UCSD-AML1 (cell line): Measurements from ENCODE around the gene GOLIM4.

Experiments
- DNase-seq: peaks from one replicate; lab custom pipeline; 2025; ENCODE audit not compliant: unreplicated experiment; lab: John Stamatoyannopoulos, UW

GOLIM4 gene

DNA sequence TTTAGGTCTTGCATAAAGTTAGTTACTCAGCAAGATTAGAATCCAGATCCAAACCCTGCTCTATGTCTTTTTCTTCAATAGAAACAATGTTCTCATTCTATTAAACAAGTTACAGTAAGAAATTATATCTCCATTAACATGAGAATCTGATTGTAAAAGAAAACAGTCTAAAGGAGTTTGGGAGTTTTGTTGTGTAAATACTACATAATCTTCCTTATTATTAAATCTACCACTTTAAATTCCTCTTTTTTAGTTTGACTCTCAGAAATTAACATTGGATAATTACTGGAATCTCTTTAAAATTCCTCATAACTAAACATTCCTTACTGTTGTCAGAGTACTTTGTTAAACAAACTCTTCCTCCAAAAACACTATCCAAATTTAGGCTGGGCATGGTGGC is 1.7 kb upstream of the GOLIM4 start:
- no peak for DNase-seq

DNA sequence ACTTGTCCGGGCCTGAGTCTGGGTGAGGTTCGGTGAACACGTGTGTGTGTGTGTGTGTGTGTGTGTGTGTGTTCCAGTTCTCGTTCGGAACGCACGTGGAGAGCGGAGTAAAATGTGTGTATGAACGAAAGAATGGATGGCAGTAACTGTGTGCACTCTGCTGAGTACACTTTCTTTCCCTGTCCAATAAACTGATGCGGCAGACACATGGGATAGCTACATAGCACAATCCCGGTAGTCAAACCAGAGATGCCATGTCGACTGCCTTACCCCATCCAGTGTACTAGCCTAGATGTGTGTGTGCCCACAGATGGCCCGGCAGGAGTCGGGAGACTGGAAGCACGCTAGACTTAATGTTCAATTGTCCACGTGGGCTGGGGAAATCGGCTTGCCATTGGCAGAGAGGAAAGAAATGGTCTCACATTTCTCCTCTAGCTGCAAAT is 507 bp upstream of the GOLIM4 start:
- DNase-seq = peak; percentile 84

DNA sequence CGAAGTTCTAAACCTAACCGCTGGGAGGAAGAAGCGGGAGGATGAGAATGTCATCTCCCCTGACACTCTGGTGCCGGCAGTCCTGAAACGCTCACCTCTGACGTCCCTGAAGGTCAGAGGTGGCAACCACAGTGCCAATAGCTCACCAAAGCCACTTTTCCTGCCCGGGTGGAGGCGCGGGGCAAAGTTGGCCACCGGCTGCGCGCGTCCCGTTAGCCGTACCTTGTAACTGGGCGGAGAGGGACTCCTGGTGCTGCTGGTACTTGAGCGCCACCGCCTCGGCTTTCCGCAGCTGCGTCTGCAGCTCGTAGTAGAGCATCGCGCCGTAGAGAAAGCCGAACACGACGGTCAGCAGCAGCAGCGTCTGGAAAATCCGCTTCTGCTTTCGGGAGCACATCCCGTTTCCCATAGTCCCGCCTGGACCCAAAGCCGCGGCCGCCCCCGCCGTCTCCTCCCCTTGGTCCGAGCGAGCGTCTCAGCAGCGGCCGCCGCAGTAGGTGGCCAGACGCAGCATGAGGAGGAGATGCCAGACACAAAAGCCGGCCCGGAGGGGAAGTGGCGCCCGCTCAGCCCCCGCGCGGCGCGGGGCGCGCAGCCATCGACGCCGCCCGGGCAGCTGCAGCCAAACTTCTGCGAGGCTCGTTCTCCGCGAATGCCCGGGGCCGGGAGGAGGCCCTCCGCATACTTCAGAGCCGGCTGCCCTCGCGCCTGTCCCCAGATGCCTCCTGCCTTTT is 680 bp downstream of the GOLIM4 start:
- DNase-seq = peak; percentile 77

DNA sequence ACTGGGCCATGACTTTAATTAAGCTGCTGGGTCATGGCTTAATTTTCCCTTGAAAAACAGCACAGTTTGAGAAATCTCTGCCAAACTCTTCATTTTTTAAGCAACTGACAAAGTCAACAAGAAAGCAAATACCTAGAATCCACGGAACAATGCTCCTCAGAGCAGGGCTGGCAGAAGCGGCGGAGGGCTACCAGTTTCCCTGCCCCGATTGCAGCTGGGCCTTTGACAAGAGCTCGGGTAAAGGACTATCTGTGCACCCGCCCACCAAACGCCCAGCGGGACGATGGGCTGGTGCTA is 1.2 kb downstream of the GOLIM4 start:
- DNase-seq = no peak

DNA sequence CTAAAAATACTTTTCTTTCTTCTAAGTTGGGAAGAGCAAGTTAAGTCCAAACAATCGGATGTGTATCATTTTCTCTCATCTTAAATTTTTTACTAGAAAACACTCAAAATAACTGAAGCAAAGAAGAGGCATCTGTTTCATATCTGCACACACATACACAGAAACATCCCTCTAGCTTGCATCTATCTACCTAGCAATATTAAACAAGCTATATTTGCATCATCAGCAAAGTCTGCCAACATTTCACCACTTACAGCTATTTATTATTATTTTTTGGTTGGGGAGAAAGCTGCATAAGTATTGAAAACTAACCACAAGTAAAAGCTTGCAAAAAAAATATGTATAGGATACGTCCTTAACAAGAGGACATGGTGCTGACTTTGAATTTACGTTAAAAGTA is 1.9 kb downstream of the GOLIM4 start:
- no peak for DNase-seq

DNA sequence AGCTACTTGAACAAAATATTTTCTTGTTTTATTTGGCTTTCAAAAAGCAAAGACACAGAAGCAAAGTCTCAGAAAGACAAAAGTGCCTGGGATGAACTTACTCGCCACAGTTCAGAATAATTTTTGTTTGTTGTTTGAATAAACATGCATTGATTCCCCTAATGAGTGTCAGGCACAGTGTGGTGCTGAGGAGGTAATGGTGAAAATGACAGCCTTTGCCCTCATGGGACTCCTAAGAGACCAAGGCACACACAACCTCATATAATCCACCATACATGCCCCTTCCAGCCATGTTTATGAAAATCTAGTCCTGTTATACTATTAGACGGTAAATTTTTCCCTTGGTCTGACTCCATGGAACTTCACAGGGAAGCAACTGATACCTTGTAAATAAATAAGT is 2.5 kb downstream of the GOLIM4 start:
- DNase-seq = no peak

DNA sequence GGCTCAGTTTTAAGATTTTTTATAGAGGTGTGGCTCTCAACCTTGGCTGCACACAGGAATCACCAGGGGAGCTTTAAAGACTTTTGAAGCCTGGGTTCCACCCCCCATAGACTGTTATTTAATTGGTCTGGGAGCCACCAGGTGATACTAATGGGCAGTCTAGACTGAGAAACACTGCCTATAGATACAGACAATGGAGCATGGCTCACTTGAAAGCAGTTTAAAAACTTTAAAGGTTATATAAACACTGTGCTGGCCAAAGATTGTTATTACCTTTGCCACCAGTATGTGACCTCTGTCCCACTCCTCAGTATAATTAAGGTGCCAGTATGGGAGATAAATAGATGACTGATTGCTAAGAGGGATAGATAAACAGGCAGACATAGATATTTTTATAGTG is 3.8 kb downstream of the GOLIM4 start:
- no peak for DNase-seq

DNA sequence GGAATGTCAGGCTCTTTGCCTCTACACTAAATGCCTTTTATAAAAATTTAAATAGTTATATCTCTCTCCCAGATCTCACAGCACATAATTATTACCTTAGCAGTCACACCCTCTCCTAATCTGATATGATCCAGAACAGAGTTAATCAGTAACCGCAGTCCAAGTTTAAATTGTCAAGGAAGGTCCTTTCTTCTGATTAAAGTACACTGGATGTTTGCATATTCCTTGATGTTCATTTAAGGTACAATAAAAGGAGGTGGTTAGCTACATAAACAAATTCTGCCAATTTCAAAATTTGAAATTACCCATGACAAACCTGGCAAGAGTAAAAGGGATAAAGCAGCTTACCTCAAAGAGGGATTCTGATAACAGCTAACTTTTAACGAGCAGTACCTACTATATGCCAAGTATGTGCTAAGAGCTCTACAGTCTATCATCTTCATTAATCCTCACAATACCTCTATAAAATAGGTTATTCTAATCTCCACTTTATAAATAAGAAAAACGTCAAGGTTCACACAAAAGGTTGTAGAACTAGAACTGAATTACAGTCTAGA is 4.3 kb downstream of the GOLIM4 start:
- DNase-seq = no peak

DNA sequence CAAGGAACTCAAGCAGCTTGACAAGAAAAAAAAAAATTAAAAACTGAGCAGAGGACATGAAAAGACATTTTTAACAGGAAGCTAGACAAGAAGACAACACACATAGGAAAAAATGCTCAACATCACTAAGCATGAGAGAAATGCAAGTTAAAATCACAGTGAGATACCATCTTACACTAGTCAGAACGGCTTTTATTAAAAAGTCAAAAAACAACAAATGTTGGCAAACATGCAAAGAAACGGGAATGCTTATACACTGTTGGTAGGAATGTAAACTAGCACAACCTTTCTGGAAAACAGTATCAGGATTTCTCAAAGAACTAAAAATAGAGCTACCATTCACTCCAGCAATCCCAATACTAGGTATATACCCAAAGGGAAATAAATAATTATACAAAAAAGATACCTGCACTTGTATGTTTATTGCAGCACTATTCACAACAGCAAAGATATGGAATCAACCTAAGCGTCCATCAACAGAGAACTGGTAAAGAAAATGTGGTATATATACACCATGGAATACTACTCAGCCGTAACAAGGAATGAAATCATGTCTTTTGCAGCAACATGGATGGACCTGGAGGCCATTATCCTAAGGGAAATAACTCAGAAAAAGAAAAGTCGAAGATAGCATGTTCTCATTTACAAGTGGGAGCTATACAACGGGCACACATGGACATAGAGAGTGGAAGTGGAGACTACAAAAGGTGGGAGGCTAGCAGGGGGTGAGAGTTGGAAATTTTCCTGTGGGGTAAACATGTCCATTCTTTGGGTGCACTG is 5.2 kb downstream of the GOLIM4 start:
- DNase-seq = no peak

DNA sequence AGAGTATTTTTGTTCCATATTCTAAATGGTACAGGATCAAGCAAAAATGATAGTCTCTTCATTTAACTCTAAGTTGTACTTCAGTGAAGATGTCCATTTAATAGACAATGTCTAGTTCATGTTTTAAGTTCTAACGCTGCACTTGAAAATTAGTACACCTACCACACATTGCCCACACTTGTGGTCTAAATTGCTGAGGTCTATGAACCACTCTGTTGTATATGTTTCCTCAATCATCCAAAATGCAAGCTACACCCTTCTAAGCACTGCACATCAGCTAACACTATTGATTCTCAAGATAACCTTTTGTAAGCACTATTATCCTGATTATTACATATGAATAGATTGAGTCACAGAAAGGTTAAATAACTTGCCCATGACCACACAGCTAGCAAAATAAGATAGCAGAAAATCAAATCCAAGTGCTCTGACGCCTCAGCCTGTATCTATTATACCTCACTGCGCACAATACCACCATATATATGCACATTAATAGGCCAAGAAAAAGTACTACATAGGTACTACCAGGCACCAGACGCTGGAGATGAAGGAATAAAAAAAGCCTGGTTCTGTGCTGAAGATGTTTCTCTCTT is 6.4 kb downstream of the GOLIM4 start:
- DNase-seq = no peak

DNA sequence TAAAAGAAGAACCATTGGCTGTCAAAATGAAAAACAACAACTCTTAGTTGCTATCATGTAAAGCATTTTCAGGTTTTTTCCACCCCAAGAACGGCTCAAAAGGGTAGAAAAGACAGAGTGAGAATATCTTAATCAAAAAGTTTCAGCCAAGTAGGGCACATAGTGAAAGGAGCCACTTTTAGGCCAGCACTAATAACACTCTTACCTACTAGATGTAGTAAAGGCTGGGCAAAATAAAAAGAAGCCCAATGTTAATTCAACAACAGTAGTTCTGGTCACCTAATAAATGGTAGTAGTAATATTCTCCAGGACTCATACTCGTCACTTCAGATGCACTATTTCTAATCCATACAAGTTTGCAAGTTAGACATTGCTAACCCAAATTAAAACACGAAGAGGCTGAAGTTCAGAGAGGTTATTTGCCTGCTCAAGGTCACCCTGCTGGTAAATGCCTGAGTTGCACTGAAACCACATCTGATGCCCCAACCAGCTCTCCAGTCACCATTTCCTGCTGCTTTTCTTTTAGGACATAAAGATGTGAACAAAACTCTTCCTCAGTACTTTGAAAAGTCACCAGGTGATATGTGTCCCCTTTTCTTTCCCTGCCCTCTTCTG is 7.5 kb downstream of the GOLIM4 start:
- DNase-seq = no peak

DNA sequence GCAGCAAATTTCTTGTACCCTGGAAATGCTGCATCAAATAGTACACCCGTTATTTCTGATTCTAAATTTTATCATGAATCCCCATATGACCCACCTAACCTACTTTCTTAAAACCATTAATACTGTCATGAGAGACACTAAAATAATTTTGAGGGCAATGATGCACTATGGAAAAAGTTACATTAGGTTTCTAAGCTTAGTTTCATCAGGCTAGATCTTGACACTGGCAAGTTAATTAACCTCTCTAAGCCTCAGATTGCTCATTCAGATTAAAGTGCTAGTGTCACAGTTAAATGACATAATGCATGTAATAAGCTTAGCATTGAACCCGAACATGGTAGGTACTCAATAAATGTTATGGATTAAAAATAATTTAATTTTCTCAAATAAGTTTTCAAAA is 8.2 kb downstream of the GOLIM4 start:
- no peak for DNase-seq

DNA sequence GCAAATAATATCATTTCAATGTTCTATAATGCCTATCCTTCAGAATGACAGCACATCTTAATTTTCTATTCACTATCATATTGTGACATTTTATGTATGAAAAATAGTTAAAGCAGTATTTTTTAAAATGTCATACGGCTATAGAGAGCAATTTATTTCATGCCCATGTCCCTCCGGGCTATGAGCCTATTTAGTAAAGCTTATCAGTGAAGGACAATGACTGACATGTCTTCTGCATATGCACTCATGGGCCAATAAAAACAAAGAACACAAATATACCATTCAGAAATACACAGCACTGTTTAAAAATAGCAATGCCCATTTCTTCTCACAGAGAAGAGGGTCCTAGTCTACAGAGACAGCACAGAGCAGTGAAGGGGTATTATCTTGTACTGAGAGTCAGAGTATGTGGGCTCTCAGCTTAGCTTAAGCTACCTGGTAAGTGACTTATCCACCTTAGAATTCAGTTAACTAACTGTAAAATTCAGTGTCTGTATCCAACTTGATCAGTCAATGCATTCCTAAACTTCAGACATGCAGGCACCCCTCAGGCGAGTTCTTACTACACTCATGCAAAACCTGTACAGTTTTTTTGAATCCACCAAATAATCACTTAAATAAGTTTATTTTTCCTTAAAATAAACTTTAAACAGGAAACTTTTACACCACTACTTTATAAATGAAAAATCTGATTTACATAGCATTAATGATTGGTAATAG is 9.0 kb downstream of the GOLIM4 start:
- no peak for DNase-seq

DNA sequence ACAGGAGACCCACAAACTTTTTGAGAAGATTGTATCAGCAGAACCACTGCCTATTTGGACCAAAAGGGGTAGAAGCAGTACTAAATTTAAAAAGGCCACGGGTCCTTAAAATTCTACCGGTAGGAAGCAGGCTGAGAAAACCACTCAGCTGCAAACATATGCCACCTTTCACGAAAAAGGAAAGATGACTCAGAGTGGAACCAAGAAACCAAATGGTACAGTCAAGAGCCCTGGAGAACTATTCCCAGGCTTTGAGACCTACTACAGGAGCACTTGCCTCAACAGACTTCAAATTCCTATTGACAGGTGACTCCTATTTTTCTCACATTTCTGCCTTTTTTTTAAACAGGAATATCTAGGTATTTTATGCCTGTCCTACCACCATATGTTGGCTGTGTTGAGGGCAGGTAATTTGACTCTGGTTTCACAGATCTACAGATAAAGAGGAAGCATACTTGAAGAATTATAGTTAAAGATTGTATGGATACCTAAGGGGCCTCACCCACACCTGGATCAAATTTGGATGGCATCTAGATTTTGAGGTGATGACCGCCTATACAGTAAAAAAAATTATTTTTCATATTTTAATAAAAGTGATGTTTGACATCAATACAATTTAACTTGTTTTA is 10.1 kb downstream of the GOLIM4 start:
- DNase-seq = no peak

DNA sequence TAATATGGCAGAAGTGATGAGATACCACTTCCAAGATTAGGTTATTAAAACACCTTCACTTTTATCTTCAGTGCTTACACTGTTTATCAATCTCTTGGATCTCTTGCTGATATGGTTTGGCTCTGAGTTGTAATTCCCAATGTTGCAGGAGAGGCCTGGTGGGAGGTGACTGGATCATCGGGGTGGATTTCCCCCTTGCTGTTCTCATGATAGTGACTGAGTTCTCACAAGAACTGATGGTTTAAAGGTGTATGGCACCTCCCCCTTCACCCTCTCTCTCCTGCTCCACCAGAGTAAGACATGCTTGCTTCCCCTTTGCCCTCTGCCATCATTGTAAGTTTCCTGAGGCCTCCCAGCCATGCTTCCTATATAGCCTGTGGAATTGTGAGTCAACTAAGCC is 11.8 kb downstream of the GOLIM4 start:
- no peak for DNase-seq

DNA sequence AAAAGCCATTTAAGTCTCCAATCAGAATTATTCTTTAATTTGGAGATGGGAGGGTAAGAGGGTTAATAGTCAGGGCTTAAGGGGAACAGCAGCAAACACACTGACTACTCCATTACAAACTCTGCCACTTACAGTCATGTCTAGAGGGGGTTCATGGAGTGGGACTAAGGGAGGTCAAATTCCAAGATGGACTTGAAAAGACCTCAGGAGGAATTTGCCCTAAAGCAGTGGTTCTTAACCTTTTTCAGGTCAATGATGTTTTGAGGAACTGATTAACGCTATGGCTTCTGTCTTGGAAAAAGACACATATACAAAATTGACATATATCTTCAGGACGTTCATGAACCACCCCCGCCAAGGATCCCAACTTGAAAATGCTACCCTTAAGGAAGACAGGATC is 13.9 kb downstream of the GOLIM4 start:
- no peak for DNase-seq

DNA sequence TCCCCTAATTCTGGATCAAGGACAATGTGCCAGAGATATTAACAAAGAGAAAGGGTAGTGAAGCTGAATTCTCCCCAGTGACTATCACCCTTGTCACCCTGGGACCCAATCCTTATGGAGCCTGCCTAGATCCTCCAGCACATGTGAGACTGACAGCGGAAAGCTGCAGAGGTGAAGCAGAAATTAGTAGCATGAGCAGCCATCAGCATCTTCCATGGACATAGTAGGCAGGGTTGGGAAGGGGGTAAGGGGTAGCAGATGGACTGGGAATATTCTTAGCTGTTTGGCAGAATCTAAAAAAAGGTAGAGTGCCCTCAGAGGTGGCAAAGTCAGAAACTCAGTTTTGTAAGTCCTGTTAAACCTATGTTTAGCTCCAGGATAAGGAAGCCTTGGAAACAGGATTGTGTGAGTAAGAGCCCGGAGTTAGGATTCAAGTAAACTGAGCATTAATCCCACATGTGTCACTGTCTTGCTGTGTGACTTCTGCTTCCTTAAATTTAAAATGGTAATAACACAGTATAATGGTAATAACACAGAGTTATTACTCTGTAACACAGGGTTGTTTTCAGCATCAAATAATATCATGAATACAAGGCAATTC is 14.5 kb downstream of the GOLIM4 start:
- DNase-seq = no peak

DNA sequence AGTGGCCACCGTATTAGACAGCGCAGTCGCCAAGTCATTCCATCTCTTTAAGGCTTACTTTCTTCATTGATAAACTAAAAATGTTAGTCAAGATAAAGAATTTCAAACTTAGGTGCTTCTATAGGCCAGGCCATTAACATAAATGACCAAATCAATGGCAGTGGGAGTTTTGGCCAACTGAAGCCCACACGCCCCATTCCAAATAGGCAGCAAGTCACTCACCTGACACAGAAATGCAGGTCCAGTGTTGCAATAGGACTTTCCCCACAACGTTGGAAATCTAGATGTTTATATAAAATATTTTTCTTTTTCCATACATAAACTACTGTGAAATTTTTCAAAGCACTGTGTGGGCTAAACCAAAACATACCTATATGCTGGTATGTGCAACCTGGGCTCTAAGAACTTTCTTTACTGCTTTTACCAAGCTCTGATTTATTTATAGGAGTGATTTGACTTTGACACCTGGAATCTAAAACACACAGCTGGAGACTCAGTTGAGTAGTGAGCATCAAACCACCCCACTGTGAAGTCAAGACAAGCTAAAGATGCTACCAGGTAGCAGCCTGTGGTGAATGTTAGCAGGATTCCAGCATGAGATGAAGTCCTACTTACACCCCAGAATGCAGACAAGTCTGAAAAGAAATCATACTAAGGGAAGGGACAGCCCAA is 15.1 kb downstream of the GOLIM4 start:
- no peak for DNase-seq

DNA sequence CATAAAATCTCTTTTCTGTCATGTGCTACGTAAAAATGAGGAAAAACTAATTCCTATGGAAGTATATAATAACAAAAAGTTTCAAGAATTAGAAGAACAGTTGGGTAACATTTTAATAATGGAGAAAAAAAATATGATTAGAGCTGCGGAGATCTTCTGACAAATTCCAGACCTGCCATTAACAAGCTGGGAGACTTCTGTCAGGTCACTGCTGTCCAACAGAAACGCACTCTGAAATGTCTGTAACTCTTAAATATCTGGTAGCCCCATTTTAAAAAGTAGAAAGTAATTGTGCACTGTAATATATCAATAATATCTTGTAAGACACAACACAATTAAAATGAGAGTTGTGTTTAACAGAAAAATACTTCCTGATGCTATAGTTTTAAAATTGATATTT is 15.7 kb downstream of the GOLIM4 start:
- DNase-seq = no peak

DNA sequence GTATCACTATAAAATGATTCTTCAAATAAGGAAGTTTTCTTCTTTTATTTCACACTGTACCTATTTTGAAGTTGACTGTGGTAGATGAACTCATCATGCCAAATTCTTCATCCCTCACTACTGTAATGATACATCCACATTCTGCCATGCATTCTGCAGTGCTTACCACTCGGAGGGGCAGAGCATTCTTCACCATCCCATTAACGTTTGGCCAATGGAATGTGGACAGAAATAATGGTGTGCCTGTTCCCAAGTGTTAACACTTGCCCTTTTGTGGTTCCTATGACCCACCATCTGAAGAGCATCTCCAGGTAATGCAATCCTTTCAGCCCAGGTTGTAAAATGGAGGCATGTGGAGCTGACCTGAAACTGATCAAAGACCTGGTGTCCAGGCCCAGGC is 18.6 kb downstream of the GOLIM4 start:
- no peak for DNase-seq
